Neural cell (in vitro differentiated cells): ENCODE data around the gene CYP4F12. TPM values are rescaled to one million over a fixed set of nuclear protein-coding genes. Genes with fewer than 3 reads are reported as not detected.

ENCODE experiments used
- H2AFZ ChIP-seq: fragments of 200-600, 300-800 bp; sonication (generic), shearing (Covaris generic); 2 replicates; pipeline ENCODE4 v1.6.0; 2014; ENCODE audit warnings: low read depth, mild to moderate bottlenecking, antibody characterized with exemption, low read length, moderate library complexity
- H3F3A ChIP-seq: fragments of 200-600 bp; shearing (Covaris generic); 2 replicates; pipeline ENCODE4 v1.6.1; 2016; ENCODE audit warnings: mild to moderate bottlenecking, moderate library complexity, mixed read lengths, antibody characterized with exemption, low read length; ENCODE audit not compliant: insufficient read depth, poor library complexity, severe bottlenecking
- H3K27ac ChIP-seq: fragments of 200-600, 300-800 bp; sonication (generic), shearing (Covaris generic); 2 replicates; pipeline ENCODE4 v1.5.1; 2014; ENCODE audit warnings: mild to moderate bottlenecking, low read length, moderate library complexity
- H3K27me3 ChIP-seq: fragments of 300-800, 200-600 bp; sonication (generic), shearing (Covaris generic); 2 replicates; pipeline ENCODE4 v1.6.0; 2014; ENCODE audit warnings: mild to moderate bottlenecking, low read depth, low read length, moderate library complexity; ENCODE audit not compliant: insufficient read depth
- H3K36me3 ChIP-seq: fragments of 300-800, 200-600 bp; sonication (generic), shearing (Covaris generic); 2 replicates; pipeline ENCODE4 v1.5.1; 2014; ENCODE audit warnings: mild to moderate bottlenecking, antibody characterized with exemption, low read length, moderate library complexity; ENCODE audit not compliant: insufficient read depth
- H3K4me2 ChIP-seq: fragments of 300-800, 200-600 bp; sonication (generic), shearing (Covaris generic); 2 replicates; pipeline ENCODE4 v1.6.0; 2014; ENCODE audit warnings: mild to moderate bottlenecking, low read length
- H3K4me3 ChIP-seq: fragments of 300-800, 200-600 bp; sonication (generic), shearing (Covaris generic); 2 replicates; pipeline ENCODE4 v1.5.1; 2014; ENCODE audit warnings: mild to moderate bottlenecking, low read length, moderate library complexity
- H3K79me2 ChIP-seq: fragments of 200-600 bp; shearing (Covaris generic); replicated peaks from 2 replicates; pipeline ENCODE4 v1.6.0; 2014; ENCODE audit warnings: mild to moderate bottlenecking, low read length, moderate library complexity; ENCODE audit not compliant: insufficient read depth
- H3K9ac ChIP-seq: fragments of 300-800, 200-600 bp; sonication (generic), shearing (Covaris generic); 2 replicates; pipeline ENCODE4 v1.6.1; 2016; ENCODE audit warnings: mild to moderate bottlenecking, low read length, mixed read lengths
- H3K9me2 ChIP-seq: fragments of 200-600 bp; shearing (Covaris generic); 2 replicates; pipeline ENCODE4 v1.6.1; 2016; ENCODE audit warnings: mild to moderate bottlenecking, low read length, mixed read lengths; ENCODE audit not compliant: insufficient read depth
- H3K9me3 ChIP-seq: fragments of 200-600, 300-800 bp; sonication (generic), shearing (Covaris generic); 2 replicates; pipeline ENCODE4 v1.6.1; 2016; ENCODE audit warnings: mild to moderate bottlenecking, mixed run types, low read length, moderate library complexity, mixed read lengths
- H4K20me1 ChIP-seq: fragments of 200-600 bp; shearing (Covaris generic); 2 replicates; pipeline ENCODE4 v1.6.1; 2016; ENCODE audit warnings: mild to moderate bottlenecking, mixed run types; ENCODE audit not compliant: insufficient read depth
- EZH2 ChIP-seq: fragments of 200-600, 300-800 bp; shearing (Covaris generic), sonication (generic); IDR thresholded peaks from 2 replicates; pipeline ENCODE4 v1.6.1; 2014; ENCODE audit warnings: antibody characterized with exemption, low read length, borderline replicate concordance, mild to moderate bottlenecking; ENCODE audit not compliant: insufficient read depth, poor library complexity, severe bottlenecking
- polyA plus RNA-seq: library from polyadenylated mRNA; depleted of rRNA; stranded (reverse); fragments of >200 nt; gene quantifications from 2 replicates; pipeline ENCODE4 v1.2.3, GENCODE V29; 2014
- TF ChIP-seq, protein P1 (sequence below): fragments of 450-650 bp; IDR thresholded peaks from 2 replicates; pipeline ENCODE4 v1.5.1; 2014; ENCODE audit warnings: antibody characterized with exemption, mild to moderate bottlenecking, moderate library complexity; ENCODE audit not compliant: poor library complexity, severe bottlenecking

The CYP4F12 gene
- polyA plus RNA-seq, 1 donor from 2014 or later, result not detected

DNA sequence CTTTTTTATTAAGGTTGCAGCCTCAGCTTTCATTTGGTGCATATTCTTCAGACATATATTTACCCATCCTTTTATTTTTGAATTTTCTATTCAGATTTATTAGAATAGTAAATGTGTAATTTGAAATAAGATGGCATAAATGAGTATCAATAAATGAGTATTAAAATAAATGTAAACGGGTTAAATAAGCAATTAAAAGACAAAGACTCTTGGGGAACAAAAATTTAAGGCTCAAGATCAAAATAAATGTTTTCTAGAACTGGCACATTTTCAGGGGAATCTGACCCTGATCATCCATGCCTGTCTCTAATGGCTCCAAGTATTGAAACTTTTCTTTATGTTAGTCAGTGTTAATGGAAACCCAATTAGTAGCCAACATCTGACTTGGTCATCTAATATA, 67.9 kb downstream of the CYP4F12 start:
- TF ChIP-seq, protein P1, sequence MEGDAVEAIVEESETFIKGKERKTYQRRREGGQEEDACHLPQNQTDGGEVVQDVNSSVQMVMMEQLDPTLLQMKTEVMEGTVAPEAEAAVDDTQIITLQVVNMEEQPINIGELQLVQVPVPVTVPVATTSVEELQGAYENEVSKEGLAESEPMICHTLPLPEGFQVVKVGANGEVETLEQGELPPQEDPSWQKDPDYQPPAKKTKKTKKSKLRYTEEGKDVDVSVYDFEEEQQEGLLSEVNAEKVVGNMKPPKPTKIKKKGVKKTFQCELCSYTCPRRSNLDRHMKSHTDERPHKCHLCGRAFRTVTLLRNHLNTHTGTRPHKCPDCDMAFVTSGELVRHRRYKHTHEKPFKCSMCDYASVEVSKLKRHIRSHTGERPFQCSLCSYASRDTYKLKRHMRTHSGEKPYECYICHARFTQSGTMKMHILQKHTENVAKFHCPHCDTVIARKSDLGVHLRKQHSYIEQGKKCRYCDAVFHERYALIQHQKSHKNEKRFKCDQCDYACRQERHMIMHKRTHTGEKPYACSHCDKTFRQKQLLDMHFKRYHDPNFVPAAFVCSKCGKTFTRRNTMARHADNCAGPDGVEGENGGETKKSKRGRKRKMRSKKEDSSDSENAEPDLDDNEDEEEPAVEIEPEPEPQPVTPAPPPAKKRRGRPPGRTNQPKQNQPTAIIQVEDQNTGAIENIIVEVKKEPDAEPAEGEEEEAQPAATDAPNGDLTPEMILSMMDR, result no peak
- TF ChIP-seq EZH2, result no peak
- Histone ChIP-seq H3K9me2 (no peaks in the 10 kb centered on the region), H3K9ac (no peak overlapping the region), H3F3A (no peaks in the 10 kb centered on the region), H4K20me1 (no peaks in the 10 kb centered on the region), H3K27me3 (no peaks in the 10 kb centered on the region), H2AFZ (no peak overlapping the region), H3K9me3 (peaks cover 10% of the 10 kb centered on the region), H3K4me3 (no peak overlapping the region), H3K79me2 (no peaks in the 10 kb centered on the region), H3K27ac (no peak overlapping the region), H3K36me3 (no peaks in the 10 kb centered on the region), H3K4me2 (no peak overlapping the region)

Other genes with a start within 250 kb of the CYP4F12 start
- gene WIZ, start 223.1 kb upstream of the CYP4F12 start, polyA plus RNA-seq, result 13.0 and 19.6 TPM in 2 replicates
- 1.1 TPM in 1 of 2 replicates, not detected in the other for gene RASAL3, start 208.5 kb upstream of the CYP4F12 start, polyA plus RNA-seq
- not detected in 2 replicates for gene PGLYRP2, start 193.6 kb upstream of the CYP4F12 start, polyA plus RNA-seq
- gene CYP4F22, start 164.6 kb upstream of the CYP4F12 start, polyA plus RNA-seq, result not detected in 2 replicates
- gene CYP4F8, start 57.9 kb upstream of the CYP4F12 start, polyA plus RNA-seq, result not detected in 2 replicates
- gene CYP4F3, start 32.2 kb upstream of the CYP4F12 start, polyA plus RNA-seq, result not detected in 2 replicates
- gene OR10H2, start 54.9 kb downstream of the CYP4F12 start, polyA plus RNA-seq, result not detected in 2 replicates
- gene OR10H3, start 64.9 kb downstream of the CYP4F12 start, polyA plus RNA-seq, result not detected in 2 replicates
- not detected in 2 replicates for gene OR10H5, start 114.6 kb downstream of the CYP4F12 start, polyA plus RNA-seq
- gene OR10H1, start 142.6 kb downstream of the CYP4F12 start, polyA plus RNA-seq, result not detected in 2 replicates
- 0.36 TPM in 1 of 2 replicates, not detected in the other for gene CYP4F2, start 225.0 kb downstream of the CYP4F12 start, polyA plus RNA-seq